RWPE1 (cell line): Measurements from ENCODE around the gene ESPL1.
A peak's percentile ranks its signal among the peaks of the same experiment; 100 is the strongest.

ENCODE experiments used
- CTCF ChIA-PET: fragments of 350-600 bp; sonication (Branson Sonifier 250); formaldehyde crosslinking; extraction: SDS; loops from one replicate; lab custom pipeline; 2021; lab: Yijun Ruan, JAX
- POLR2A ChIA-PET: fragments of 400-600 bp; formaldehyde crosslinking; extraction: SDS; loops from one replicate; lab custom pipeline; 2020; ENCODE audit warnings: antibody characterized with exemption; ENCODE audit not compliant: low non-redundant PET; lab: Yijun Ruan, JAX
- DNase-seq: peaks from one replicate; pipeline ENCODE4 v3.0.0; 2012; ENCODE audit warnings: low spot score
- H3K27ac ChIP-seq: fragments of 450-650 bp; 2 replicates; pipeline ENCODE4 v1.5.1; 2017
- TF ChIP-seq, protein P1 (sequence below): fragments of 450-650 bp; conservative IDR thresholded peaks from 2 replicates; pipeline ENCODE4 v1.5.1; 2017; ENCODE audit warnings: low read depth, mild to moderate bottlenecking

The ESPL1 gene

GRCh38 chr12:53299101-53299453 is 31.0 kb downstream of the ESPL1 start:
- POLR2A ChIA-PET, result interaction anchor here (0.7 to 1.3 kb wide), 2 partner anchors 22 to 74 kb away, joined by 6 to 13 read pairs; partner anchors contain the start of gene AAAS
- H3K27ac ChIP-seq, result peak overlapping the region; percentile 81
- DNase-seq, result peak; percentile 60

DNA sequence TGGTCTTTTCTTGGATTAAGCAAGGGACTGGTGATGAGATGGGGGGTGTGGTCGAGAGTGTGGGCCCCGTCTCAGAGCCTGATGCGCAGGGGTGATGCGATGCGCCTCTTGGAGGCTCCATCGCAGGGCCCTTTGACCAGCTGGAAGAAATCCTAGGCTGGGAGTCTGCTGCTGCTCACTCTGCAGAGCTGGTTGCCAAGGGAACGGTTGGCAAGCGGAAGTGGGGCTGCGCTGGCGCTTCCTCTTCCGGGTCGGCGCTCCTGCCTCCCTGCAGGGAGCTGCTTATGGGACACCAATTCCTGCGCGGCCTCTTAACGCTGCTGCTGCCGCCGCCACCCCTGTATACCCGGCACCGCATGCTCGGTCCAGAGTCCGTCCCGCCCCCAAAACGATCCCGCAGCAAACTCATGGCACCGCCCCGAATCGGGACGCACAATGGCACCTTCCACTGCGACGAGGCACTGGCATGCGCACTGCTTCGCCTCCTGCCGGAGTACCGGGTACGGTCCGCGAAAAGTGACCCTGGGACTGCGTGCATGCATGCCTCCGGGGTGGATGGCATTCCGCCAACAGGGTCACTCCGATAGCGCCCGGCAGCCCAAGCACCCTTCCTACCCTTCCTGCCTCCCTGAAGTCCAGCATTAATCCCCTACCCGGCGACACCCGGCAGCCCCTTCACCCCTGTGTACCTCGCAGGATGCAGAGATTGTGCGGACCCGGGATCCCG is 31.5 kb downstream of the ESPL1 start, which contains the start of gene MYG1:
MYG1 (plus strand) TSS at position 242 of the 727 bp plus-strand sequence; CDS start at position 285, 43 bp downstream.
- DNase-seq, result peak; percentile 78
- ChIA-PET CTCF (interaction anchor here (0.6 to 1.4 kb wide), 3 partner anchors 22 to 201 kb away, joined by 3 to 11 read pairs (median 4); partner anchors contain the start of gene AAAS), POLR2A (interaction anchor here (0.7 to 1.3 kb wide), 2 partner anchors 22 to 74 kb away, joined by 6 to 13 read pairs; partner anchors contain the start of gene AAAS)
- TF ChIP-seq, protein P1, sequence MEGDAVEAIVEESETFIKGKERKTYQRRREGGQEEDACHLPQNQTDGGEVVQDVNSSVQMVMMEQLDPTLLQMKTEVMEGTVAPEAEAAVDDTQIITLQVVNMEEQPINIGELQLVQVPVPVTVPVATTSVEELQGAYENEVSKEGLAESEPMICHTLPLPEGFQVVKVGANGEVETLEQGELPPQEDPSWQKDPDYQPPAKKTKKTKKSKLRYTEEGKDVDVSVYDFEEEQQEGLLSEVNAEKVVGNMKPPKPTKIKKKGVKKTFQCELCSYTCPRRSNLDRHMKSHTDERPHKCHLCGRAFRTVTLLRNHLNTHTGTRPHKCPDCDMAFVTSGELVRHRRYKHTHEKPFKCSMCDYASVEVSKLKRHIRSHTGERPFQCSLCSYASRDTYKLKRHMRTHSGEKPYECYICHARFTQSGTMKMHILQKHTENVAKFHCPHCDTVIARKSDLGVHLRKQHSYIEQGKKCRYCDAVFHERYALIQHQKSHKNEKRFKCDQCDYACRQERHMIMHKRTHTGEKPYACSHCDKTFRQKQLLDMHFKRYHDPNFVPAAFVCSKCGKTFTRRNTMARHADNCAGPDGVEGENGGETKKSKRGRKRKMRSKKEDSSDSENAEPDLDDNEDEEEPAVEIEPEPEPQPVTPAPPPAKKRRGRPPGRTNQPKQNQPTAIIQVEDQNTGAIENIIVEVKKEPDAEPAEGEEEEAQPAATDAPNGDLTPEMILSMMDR, result no peak
- H3K27ac ChIP-seq, result peak within 1 kb of the TSS; percentile 81

More at GRCh38 chr12:53299101-53299453, 31.0 kb downstream of the ESPL1 start:
- CTCF ChIA-PET, result interaction anchor here (0.6 to 1.4 kb wide), 3 partner anchors 22 to 200 kb away, joined by 3 to 11 read pairs (median 4); partner anchors contain the start of gene AAAS
- TF ChIP-seq, protein P1, result no peak

- peak overlapping the region; percentile 81 for H3K27ac ChIP-seq
- TF ChIP-seq, protein P1, result no peak
- DNase-seq, result peak; percentile 16
- ChIA-PET POLR2A (no interaction called here), CTCF (interaction anchor here (1.2 to 1.4 kb wide), 2 partner anchors 21 to 86 kb away, joined by 4 to 11 read pairs; partner anchors contain the start of gene AAAS)
These were observed 32.1 kb downstream of the ESPL1 start for GRCh38 chr12:53300187-53300586.

- H3K27ac ChIP-seq, result peak overlapping the region; percentile 26; the same call in 1 of the 2 replicates
- CTCF ChIA-PET, result interaction anchor here (1.4 kb wide), 1 partner anchor 237 kb away, joined by 4 read pairs; no protein-coding TSS in a partner anchor
- POLR2A ChIA-PET, result no interaction called here
- TF ChIP-seq, protein P1, result no peak
- no peak for DNase-seq
These were observed 34.8 kb downstream of the ESPL1 start for GRCh38 chr12:53302903-53303302.

DNA sequence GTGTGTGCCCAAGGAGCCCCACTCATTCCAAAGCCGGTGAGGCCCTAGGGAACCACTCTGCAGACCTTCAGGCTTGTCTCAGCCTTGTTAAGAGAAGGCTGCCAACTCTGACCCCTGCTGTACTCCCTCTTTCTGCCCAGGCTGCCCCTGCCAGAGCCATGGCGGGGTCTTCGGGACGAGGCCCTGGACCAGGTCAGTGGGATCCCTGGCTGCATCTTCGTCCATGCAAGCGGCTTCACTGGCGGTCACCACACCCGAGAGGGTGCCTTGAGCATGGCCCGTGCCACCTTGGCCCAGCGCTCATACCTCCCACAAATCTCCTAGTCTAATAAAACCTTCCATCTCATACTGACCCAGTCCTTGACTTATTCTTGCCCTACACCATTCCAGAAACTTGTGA is 38.7 kb downstream of the ESPL1 start:
- TF ChIP-seq, protein P1, result no peak
- POLR2A ChIA-PET, result no interaction called here
- CTCF ChIA-PET, result no interaction called here
- peak overlapping the region; percentile 19; the same call in 1 of the 2 replicates for H3K27ac ChIP-seq
- no peak for DNase-seq

DNA sequence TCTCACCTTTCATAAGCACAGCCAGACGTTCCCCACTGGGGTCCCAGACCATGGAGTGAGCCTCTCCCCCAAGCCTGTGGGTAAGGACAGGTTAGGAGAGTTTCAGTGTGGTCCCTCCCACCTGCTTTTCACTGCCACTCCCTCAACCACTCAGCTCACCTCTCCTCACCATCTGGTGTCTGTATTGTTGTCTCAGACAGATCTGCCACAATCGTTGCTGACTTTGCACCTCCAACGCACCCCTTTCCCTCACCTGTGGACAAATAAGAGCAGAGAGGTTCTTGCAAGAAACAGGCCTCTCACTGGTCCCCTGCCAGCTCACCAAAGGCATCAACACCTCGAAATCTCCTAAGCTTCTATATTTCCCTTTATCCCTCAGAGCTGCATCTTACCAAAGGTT is 40.2 kb downstream of the ESPL1 start:
- TF ChIP-seq, protein P1, result no peak
- ChIA-PET CTCF (interaction anchor here (0.6 to 1.0 kb wide), 2 partner anchors 12 to 35 kb away, joined by 3 to 5 read pairs; partner anchors contain the start of gene AAAS), POLR2A (no interaction called here)
- H3K27ac ChIP-seq, result peak overlapping the region; percentile 15
- no peak for DNase-seq
